Panc1 (cell line): ENCODE data around the gene GPNMB. TPM values are rescaled to one million over a fixed set of nuclear protein-coding genes. Genes with fewer than 3 reads are reported as not detected.

ENCODE experiments used
- ATAC-seq: fragments of 200-7000 bp; cut with Tn5 transposase; 2 replicates; pipeline ENCODE4 v1.9.1; 2020; ENCODE audit warnings: mild to moderate bottlenecking, moderate library complexity
- BruUV-seq: library from RNA; stranded (reverse); fragments of 400-500 nt; replicated peaks from 2 replicates; lab custom pipeline; 2021; lab: Mats Ljungman, UMichigan
- CTCF ChIA-PET: fragments of 300-600 bp; sonication (Branson Sonifier 250); formaldehyde crosslinking; loops from one replicate; lab custom pipeline; 2022; ENCODE audit warnings: antibody characterized with exemption; lab: Charles Lee
- POLR2A ChIA-PET: fragments of 300-600 bp; sonication (Branson Sonifier 250); formaldehyde crosslinking; loops from one replicate; lab custom pipeline; 2022; ENCODE audit warnings: antibody characterized with exemption; lab: Charles Lee
- DNase-seq: peaks from one replicate; pipeline ENCODE4 v3.0.0-alpha.2; 2010; ENCODE audit warnings: low read depth, low spot score
- H3K27ac ChIP-seq: 2 replicates; pipeline ENCODE4 v1.5.1; 2011; ENCODE audit warnings: mild to moderate bottlenecking, low read length, inconsistent platforms
- H3K27me3 ChIP-seq: fragments of 200-500 bp; sonication (Bioruptor generic); 2 replicates; pipeline ENCODE4 v1.6.0; 2014; ENCODE audit warnings: low read length, inconsistent platforms; ENCODE audit not compliant: control insufficient read depth, insufficient read depth
- H3K36me3 ChIP-seq: fragments of 200-500 bp; sonication (Bioruptor generic); 2 replicates; pipeline ENCODE4 v1.5.1; 2014; ENCODE audit warnings: inconsistent platforms, mild to moderate bottlenecking, low read length, moderate library complexity; ENCODE audit not compliant: control insufficient read depth, insufficient read depth
- H3K4me1 ChIP-seq: 2 replicates; pipeline ENCODE4 v1.5.1; 2011; ENCODE audit warnings: inconsistent platforms, mild to moderate bottlenecking, low read length, moderate library complexity; ENCODE audit not compliant: control insufficient read depth, insufficient read depth
- H3K4me3 ChIP-seq, 2 experiments: 2 replicates each; pipeline ENCODE4 v1.5.1; 2011 to 2012; ENCODE audit warnings: low read depth in 2 of 2, low read length in 2 of 2, mild to moderate bottlenecking in 2 of 2, inconsistent platforms in 1 of 2, moderate library complexity in 1 of 2
- H3K9me3 ChIP-seq: fragments of 200-500 bp; sonication (Bioruptor generic); 2 replicates; pipeline ENCODE4 v1.5.1; 2014; ENCODE audit warnings: low read depth, mild to moderate bottlenecking, inconsistent platforms, low read length, moderate library complexity; ENCODE audit not compliant: control insufficient read depth, insufficient read depth
- POLR2AphosphoS5 ChIP-seq: IDR thresholded peaks from 2 replicates; pipeline ENCODE4 v1.6.1; 2012; ENCODE audit warnings: mild to moderate bottlenecking, low read depth, low read length, moderate library complexity
- SIN3A ChIP-seq: IDR thresholded peaks from 2 replicates; pipeline ENCODE4 v1.6.1; 2012; ENCODE audit warnings: low read depth, mild to moderate bottlenecking, low read length, moderate library complexity, borderline replicate concordance; ENCODE audit not compliant: insufficient read depth
- TCF7L2 ChIP-seq: IDR thresholded peaks from 2 replicates; pipeline ENCODE4 v1.6.1; 2011; ENCODE audit warnings: mild to moderate bottlenecking, low read depth, low read length, inconsistent platforms
- in situ Hi-C: cut with HindIII; loops from 2 replicates; pipeline ENCODE4 v1.10.0; 2016; ENCODE audit warnings: low sequenced_read_pairs, low pct_unique_long_range_greater_than_20kb
- intact Hi-C: fragments of 100-400 bp; cut with micrococcal nuclease; formaldehyde crosslinking; loops from one replicate; pipeline ENCODE4 v1.10.0; 2022; ENCODE audit not compliant: unreplicated experiment
- total RNA-seq: library from RNA; stranded (reverse); gene quantifications from one replicate; pipeline ENCODE4 v1.2.1, GENCODE V29; 2021; ENCODE audit not compliant: unreplicated experiment
- TF ChIP-seq, protein P1 (sequence below): fragments of 450-650 bp; IDR thresholded peaks from 2 replicates; pipeline ENCODE4 v1.5.1; 2017; ENCODE audit warnings: mild to moderate bottlenecking
- TF ChIP-seq, protein P2 (sequence below), 2 experiments: IDR thresholded peaks; 2 replicates each; pipeline ENCODE4 v1.6.1; 2011 to 2012; ENCODE audit warnings: low read depth in 2 of 2, control low read depth in 1 of 2, low read length in 1 of 2, mild to moderate bottlenecking in 1 of 2, moderate library complexity in 1 of 2; ENCODE audit not compliant: insufficient read depth in 1 of 2

Gene GPNMB
- total RNA-seq, 1 experiment from 2014 or later: 2.1 TPM

DNA sequence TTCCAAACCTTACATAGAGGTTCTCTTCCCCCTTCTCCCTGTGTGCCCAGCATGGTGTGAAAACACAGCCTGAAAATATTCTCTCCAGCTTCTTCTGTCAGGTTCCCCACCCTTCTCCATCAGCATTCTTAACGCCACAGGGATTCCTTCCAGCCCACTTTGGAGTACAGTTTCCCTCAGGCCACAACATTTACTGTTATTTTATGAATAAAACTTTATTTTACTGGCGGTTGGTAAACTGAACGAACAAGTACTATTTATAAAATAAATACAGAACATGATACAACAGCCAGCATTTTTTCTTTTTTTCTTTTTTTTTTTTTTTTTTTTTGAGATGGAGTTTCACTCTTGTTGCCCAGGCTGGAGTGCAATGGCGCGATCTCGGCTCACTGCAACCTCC is 31.6 kb upstream of the GPNMB start:
- CTCF ChIA-PET: interaction anchor here (0.7 kb wide), 1 partner anchor 12 kb away, joined by 6 read pairs; no protein-coding TSS in a partner anchor
- Histone ChIP-seq H3K4me3 (no peak overlapping the region), H3K9me3 (no peaks in the 10 kb centered on the region), H3K36me3 (no peaks in the 10 kb centered on the region), H3K4me1 (peaks cover 10% of the 10 kb centered on the region), H3K27ac (no peak overlapping the region), H3K27me3 (no peaks in the 10 kb centered on the region)
- BruUV-seq: no TSS peak
- intact Hi-C loops: no loop called here
- no peak for TF ChIP-seq TCF7L2
- no peak for ATAC-seq
- in situ Hi-C loops: no loop called here
- DNase-seq: no peak
- POLR2A ChIA-PET: interaction anchor here (0.6 kb wide), 1 partner anchor 75 kb away, joined by 5 read pairs; no protein-coding TSS in a partner anchor

DNA sequence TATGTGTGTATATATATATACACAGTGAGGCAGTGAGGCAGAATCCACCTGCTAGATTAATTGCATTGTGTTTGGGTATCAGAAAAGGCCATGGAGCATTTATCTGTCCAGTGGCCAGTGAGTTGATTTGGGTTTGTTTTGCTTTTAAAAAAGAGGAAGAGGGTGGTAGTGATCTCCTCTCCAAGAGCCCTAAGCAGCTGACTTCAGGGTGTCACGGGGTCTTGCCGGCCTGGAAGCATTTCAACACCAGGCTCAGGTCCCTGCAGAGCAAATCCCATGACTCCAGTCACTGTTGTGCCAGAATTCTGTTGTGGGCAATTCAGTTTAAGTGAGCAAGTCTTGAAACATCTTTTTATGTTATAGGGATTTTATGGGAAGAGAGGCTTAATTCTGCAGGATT is 30.6 kb upstream of the GPNMB start:
- Histone ChIP-seq H3K4me1 (peaks cover 10% of the 10 kb centered on the region), H3K27ac (no peak overlapping the region), H3K36me3 (no peaks in the 10 kb centered on the region), H3K4me3 (no peak overlapping the region), H3K9me3 (no peaks in the 10 kb centered on the region), H3K27me3 (no peaks in the 10 kb centered on the region)
- TF ChIP-seq TCF7L2 (no peak), SIN3A (no peak)
- ChIA-PET POLR2A (no interaction called here), CTCF (no interaction called here)
- DNase-seq (no peak), ATAC-seq (no peak)
- in situ Hi-C loops (no loop called here), intact Hi-C loops (no loop called here)
- BruUV-seq: no TSS peak

DNA sequence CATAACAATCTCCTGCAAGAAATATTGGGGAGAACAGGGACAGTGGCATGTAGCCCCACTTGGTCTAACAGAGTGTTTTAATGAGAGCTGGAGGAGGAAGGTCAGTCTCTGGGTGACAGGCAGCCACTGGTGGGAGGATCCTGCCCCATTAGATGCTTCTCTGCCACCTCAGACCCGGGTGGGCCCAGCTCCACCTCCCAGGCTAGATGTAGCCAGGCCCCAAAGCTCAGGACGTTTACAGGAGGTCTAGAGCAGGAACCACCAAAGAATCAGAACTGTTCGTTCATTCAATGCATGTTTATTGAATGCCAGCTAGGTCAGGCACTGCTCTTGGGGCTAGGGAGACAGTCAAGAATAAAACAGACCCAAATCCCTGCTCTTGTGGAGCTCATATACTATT is 28.4 kb upstream of the GPNMB start:
- no peaks in the 10 kb centered on the region for H3K27me3 ChIP-seq
- no peak for ATAC-seq
- H3K36me3 ChIP-seq: no peaks in the 10 kb centered on the region
- intact Hi-C loops (no loop called here), in situ Hi-C loops (no loop called here)
- POLR2A ChIA-PET: no interaction called here
- H3K4me3 ChIP-seq: no peak overlapping the region
- BruUV-seq: no TSS peak
- no peaks in the 10 kb centered on the region for H3K4me1 ChIP-seq
- DNase-seq: no peak
- H3K27ac ChIP-seq: no peak overlapping the region
- no peaks in the 10 kb centered on the region for H3K9me3 ChIP-seq
- TF ChIP-seq, protein P1, sequence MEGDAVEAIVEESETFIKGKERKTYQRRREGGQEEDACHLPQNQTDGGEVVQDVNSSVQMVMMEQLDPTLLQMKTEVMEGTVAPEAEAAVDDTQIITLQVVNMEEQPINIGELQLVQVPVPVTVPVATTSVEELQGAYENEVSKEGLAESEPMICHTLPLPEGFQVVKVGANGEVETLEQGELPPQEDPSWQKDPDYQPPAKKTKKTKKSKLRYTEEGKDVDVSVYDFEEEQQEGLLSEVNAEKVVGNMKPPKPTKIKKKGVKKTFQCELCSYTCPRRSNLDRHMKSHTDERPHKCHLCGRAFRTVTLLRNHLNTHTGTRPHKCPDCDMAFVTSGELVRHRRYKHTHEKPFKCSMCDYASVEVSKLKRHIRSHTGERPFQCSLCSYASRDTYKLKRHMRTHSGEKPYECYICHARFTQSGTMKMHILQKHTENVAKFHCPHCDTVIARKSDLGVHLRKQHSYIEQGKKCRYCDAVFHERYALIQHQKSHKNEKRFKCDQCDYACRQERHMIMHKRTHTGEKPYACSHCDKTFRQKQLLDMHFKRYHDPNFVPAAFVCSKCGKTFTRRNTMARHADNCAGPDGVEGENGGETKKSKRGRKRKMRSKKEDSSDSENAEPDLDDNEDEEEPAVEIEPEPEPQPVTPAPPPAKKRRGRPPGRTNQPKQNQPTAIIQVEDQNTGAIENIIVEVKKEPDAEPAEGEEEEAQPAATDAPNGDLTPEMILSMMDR: no peak
- TF ChIP-seq, protein P2, sequence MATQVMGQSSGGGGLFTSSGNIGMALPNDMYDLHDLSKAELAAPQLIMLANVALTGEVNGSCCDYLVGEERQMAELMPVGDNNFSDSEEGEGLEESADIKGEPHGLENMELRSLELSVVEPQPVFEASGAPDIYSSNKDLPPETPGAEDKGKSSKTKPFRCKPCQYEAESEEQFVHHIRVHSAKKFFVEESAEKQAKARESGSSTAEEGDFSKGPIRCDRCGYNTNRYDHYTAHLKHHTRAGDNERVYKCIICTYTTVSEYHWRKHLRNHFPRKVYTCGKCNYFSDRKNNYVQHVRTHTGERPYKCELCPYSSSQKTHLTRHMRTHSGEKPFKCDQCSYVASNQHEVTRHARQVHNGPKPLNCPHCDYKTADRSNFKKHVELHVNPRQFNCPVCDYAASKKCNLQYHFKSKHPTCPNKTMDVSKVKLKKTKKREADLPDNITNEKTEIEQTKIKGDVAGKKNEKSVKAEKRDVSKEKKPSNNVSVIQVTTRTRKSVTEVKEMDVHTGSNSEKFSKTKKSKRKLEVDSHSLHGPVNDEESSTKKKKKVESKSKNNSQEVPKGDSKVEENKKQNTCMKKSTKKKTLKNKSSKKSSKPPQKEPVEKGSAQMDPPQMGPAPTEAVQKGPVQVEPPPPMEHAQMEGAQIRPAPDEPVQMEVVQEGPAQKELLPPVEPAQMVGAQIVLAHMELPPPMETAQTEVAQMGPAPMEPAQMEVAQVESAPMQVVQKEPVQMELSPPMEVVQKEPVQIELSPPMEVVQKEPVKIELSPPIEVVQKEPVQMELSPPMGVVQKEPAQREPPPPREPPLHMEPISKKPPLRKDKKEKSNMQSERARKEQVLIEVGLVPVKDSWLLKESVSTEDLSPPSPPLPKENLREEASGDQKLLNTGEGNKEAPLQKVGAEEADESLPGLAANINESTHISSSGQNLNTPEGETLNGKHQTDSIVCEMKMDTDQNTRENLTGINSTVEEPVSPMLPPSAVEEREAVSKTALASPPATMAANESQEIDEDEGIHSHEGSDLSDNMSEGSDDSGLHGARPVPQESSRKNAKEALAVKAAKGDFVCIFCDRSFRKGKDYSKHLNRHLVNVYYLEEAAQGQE (IDR thresholded peaks at IDR 0.05; ENCODE audit: insufficient read depth in 1 of 2, low read depth in 2 of 2, low read length in 1 of 2): no peak
- TF ChIP-seq SIN3A: no peak
- TF ChIP-seq POLR2AphosphoS5: no peak
- no peak for TF ChIP-seq TCF7L2
- CTCF ChIA-PET: interaction anchor here (0.6 kb wide), 1 partner anchor 425 kb away, joined by 3 read pairs; no protein-coding TSS in a partner anchor
